Measurements from ENCODE around the gene GABRR3.

GABRR3 gene

GRCh38 chr3:98035208-98035607 is at the start of gene GABRR3:
GABRR3 (minus strand) TSS chr3:98035315; CDS start chr3:98034987, 328 bp downstream.
- H3K4me2 ChIP-seq (ENCODE audit: low read length), result no peak within 1 kb of the TSS
- no peaks in the 10 kb centered on the region for H3K36me3 ChIP-seq (ENCODE audit: control insufficient read depth, low read length)
- no peak within 1 kb of the TSS for H3K4me3 ChIP-seq (ENCODE audit: low read length)
- no peaks in the 10 kb centered on the region for H3F3A ChIP-seq (ENCODE audit: control insufficient read depth, insufficient read depth)
- H3K27me3 ChIP-seq (ENCODE audit: control insufficient read depth, low read length), result peaks cover 9% of the 10 kb centered on the region; the same call in 1 of the 2 replicates
- H4K20me1 ChIP-seq (ENCODE audit: control insufficient read depth, insufficient read depth, low read depth, low read length), result no peaks in the 10 kb centered on the region
- H3K9me2 ChIP-seq (replicated peaks; ENCODE audit: control insufficient read depth, low read length), result no peaks in the 10 kb centered on the region
- TF ChIP-seq CTCF (IDR thresholded peaks at IDR 0.05; ENCODE audit: low read depth, low read length, poor library complexity, severe bottlenecking), result no peak
- TF ChIP-seq EZH2phosphoT487 (IDR thresholded peaks at IDR 0.05; ENCODE audit: borderline replicate concordance, low read length), result no peak
- peaks cover 3% of the 10 kb centered on the region for H3K4me1 ChIP-seq (ENCODE audit: control insufficient read depth, low read length)
- H3K79me2 ChIP-seq (ENCODE audit: control insufficient read depth, low read length), result no peaks in the 10 kb centered on the region
- H3K27ac ChIP-seq (ENCODE audit: low read depth, low read length), result no peak within 1 kb of the TSS
- no peaks in the 10 kb centered on the region for H3K9me3 ChIP-seq (ENCODE audit: control insufficient read depth, insufficient read depth, low read length)

DNA sequence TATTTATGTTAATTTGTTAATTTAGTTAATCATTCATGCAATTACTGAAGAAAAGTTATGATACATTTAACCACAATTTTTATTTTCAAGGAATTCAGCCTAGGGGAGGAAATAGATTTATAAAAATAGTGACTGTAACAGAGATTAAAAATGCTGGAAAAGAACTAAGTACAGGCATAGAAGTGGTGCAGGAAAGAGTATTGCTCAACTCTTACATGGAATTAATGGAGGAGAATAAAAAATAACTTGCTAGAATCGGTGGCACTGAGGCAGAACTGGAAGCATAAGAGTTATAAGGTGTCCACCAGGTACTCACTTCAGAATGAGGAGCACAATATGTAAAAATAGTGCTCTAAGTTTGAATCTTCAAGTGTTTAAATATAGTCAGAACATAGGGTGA is 38.4 kb upstream of the GABRR3 start:
- Histone ChIP-seq H3K27me3 (ENCODE audit: control insufficient read depth, low read length) (no peaks in the 10 kb centered on the region), H3K4me1 (ENCODE audit: control insufficient read depth, low read length) (no peaks in the 10 kb centered on the region), H3K36me3 (ENCODE audit: control insufficient read depth, low read length) (no peaks in the 10 kb centered on the region), H3K9me3 (ENCODE audit: control insufficient read depth, insufficient read depth, low read length) (no peaks in the 10 kb centered on the region), H3F3A (ENCODE audit: control insufficient read depth, insufficient read depth) (no peaks in the 10 kb centered on the region), H3K4me3 (ENCODE audit: low read length) (no peak overlapping the region), H3K79me2 (ENCODE audit: control insufficient read depth, low read length) (no peaks in the 10 kb centered on the region), H3K4me2 (ENCODE audit: low read length) (no peak overlapping the region), H3K9me2 (replicated peaks; ENCODE audit: control insufficient read depth, low read length) (no peaks in the 10 kb centered on the region), H3K27ac (ENCODE audit: low read depth, low read length) (no peak overlapping the region), H4K20me1 (ENCODE audit: control insufficient read depth, insufficient read depth, low read depth, low read length) (no peaks in the 10 kb centered on the region)
- TF ChIP-seq CTCF (IDR thresholded peaks at IDR 0.05; ENCODE audit: low read depth, low read length, poor library complexity, severe bottlenecking), result no peak
- no peak for TF ChIP-seq EZH2phosphoT487 (IDR thresholded peaks at IDR 0.05; ENCODE audit: borderline replicate concordance, low read length)

DNA sequence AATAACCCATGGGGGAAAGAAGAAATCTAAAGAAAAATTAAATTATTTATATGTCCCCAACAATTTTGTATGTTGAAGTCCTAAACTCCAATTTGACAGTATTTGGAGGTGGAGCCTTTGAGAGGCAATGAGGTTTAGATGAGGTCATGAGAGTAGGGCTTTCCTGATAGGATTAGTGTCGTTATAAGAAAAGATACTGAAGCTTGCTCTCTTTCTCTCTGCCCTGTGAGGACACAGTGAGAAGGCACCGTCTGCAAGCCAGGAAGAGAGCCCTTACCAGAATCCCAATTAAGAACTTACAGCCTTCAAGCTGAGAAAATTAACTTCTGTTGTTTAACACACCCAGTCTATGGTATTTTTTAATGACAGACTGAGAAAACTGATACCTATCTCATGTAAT is 35.7 kb upstream of the GABRR3 start:
- Histone ChIP-seq H4K20me1 (ENCODE audit: control insufficient read depth, insufficient read depth, low read depth, low read length) (no peaks in the 10 kb centered on the region), H3K27ac (ENCODE audit: low read depth, low read length) (no peak overlapping the region), H3K27me3 (ENCODE audit: control insufficient read depth, low read length) (no peaks in the 10 kb centered on the region), H3K36me3 (ENCODE audit: control insufficient read depth, low read length) (no peaks in the 10 kb centered on the region), H3K79me2 (ENCODE audit: control insufficient read depth, low read length) (no peaks in the 10 kb centered on the region), H3K4me3 (ENCODE audit: low read length) (no peak overlapping the region), H3K9me3 (ENCODE audit: control insufficient read depth, insufficient read depth, low read length) (no peaks in the 10 kb centered on the region), H3K9me2 (replicated peaks; ENCODE audit: control insufficient read depth, low read length) (no peaks in the 10 kb centered on the region), H3K4me2 (ENCODE audit: low read length) (no peak overlapping the region), H3F3A (ENCODE audit: control insufficient read depth, insufficient read depth) (no peaks in the 10 kb centered on the region), H3K4me1 (ENCODE audit: control insufficient read depth, low read length) (no peaks in the 10 kb centered on the region)
- no peak for TF ChIP-seq EZH2phosphoT487 (IDR thresholded peaks at IDR 0.05; ENCODE audit: borderline replicate concordance, low read length)
- no peak for TF ChIP-seq CTCF (IDR thresholded peaks at IDR 0.05; ENCODE audit: low read depth, low read length, poor library complexity, severe bottlenecking)

- no peaks in the 10 kb centered on the region for H3K4me1 ChIP-seq (ENCODE audit: control insufficient read depth, low read length)
- no peaks in the 10 kb centered on the region for H3K79me2 ChIP-seq (ENCODE audit: control insufficient read depth, low read length)
- H3K27me3 ChIP-seq (ENCODE audit: control insufficient read depth, low read length), result no peaks in the 10 kb centered on the region
- H3K4me3 ChIP-seq (ENCODE audit: low read length), result no peak overlapping the region
- H3K9me3 ChIP-seq (ENCODE audit: control insufficient read depth, insufficient read depth, low read length), result no peaks in the 10 kb centered on the region
- H3F3A ChIP-seq (ENCODE audit: control insufficient read depth, insufficient read depth), result no peaks in the 10 kb centered on the region
- H4K20me1 ChIP-seq (ENCODE audit: control insufficient read depth, insufficient read depth, low read depth, low read length), result no peaks in the 10 kb centered on the region
- no peak overlapping the region for H3K27ac ChIP-seq (ENCODE audit: low read depth, low read length)
- no peaks in the 10 kb centered on the region for H3K9me2 ChIP-seq (replicated peaks; ENCODE audit: control insufficient read depth, low read length)
- no peak overlapping the region for H3K4me2 ChIP-seq (ENCODE audit: low read length)
- no peaks in the 10 kb centered on the region for H3K36me3 ChIP-seq (ENCODE audit: control insufficient read depth, low read length)
- TF ChIP-seq CTCF (IDR thresholded peaks at IDR 0.05; ENCODE audit: low read depth, low read length, poor library complexity, severe bottlenecking), result no peak
Observed at GRCh38 chr3:98068824-98069223, 33.7 kb upstream of the GABRR3 start.
